Stimulated activated CD4-positive, alpha-beta T cell treated with anti-CD3 and anti-CD28 coated beads, Interleukin-15, amount 100 ng/mL, for 24 hours (primary cell): ENCODE results near the gene ACAP2.
"Not testable (repeated sequence)": the region's sequence is repeated elsewhere in the genome, so short reads cannot be mapped to it uniquely, and the experiment has no call there.

Experiments used
- DNase-seq: peaks from one replicate; pipeline ENCODE4 v3.0.0-alpha.2; 2020

The ACAP2 gene

GRCh38 chr3:195443391-195443989, 670 bp upstream of the ACAP2 start:
- DNase-seq: no peak

- peak; percentile 62 for DNase-seq
Measured at GRCh38 chr3:195441992-195442572, 738 bp downstream of the ACAP2 start.

GRCh38 chr3:195441476-195441991, 1.3 kb downstream of the ACAP2 start:
- DNase-seq: peak; percentile 1

- DNase-seq: no peak
Measured at GRCh38 chr3:195441051-195441450, 1.8 kb downstream of the ACAP2 start.

- no peak for DNase-seq
Measured at GRCh38 chr3:195440379-195440778, 2.4 kb downstream of the ACAP2 start.

- DNase-seq: no peak
Measured at GRCh38 chr3:195438371-195438770, 4.4 kb downstream of the ACAP2 start.

- no peak for DNase-seq
Measured at GRCh38 chr3:195425849-195426248, 17.0 kb downstream of the ACAP2 start.

GRCh38 chr3:195423818-195424217, 19.0 kb downstream of the ACAP2 start:
- no peak for DNase-seq

GRCh38 chr3:195421400-195421799, 21.4 kb downstream of the ACAP2 start:
- no peak for DNase-seq

- DNase-seq: no peak
Measured at GRCh38 chr3:195416795-195417194, 26.0 kb downstream of the ACAP2 start.

- no peak for DNase-seq
Measured at GRCh38 chr3:195411836-195412235, 31.0 kb downstream of the ACAP2 start.

GRCh38 chr3:195410546-195410945, 32.3 kb downstream of the ACAP2 start:
- DNase-seq: no peak

- peak; percentile 16 for DNase-seq
Measured at GRCh38 chr3:195407531-195408409, 35.0 kb downstream of the ACAP2 start.

GRCh38 chr3:195405651-195406050, 37.2 kb downstream of the ACAP2 start:
- no peak for DNase-seq

- no peak for DNase-seq
Measured at GRCh38 chr3:195403841-195404408, 38.9 kb downstream of the ACAP2 start.

- no peak for DNase-seq
Measured at GRCh38 chr3:195403244-195403643, 39.6 kb downstream of the ACAP2 start.

- DNase-seq: no peak
Measured at GRCh38 chr3:195401943-195402342, 40.9 kb downstream of the ACAP2 start.

- DNase-seq: not testable (repeated sequence)
Measured at GRCh38 chr3:195398460-195398859, 44.4 kb downstream of the ACAP2 start.

- no peak for DNase-seq
Measured at GRCh38 chr3:195397524-195397923, 45.3 kb downstream of the ACAP2 start.

- no peak for DNase-seq
Measured at GRCh38 chr3:195395208-195395816, 47.5 kb downstream of the ACAP2 start.

- no peak for DNase-seq
Measured at GRCh38 chr3:195394700-195395099, 48.1 kb downstream of the ACAP2 start.

- no peak for DNase-seq
Measured at GRCh38 chr3:195394024-195394423, 48.8 kb downstream of the ACAP2 start.

GRCh38 chr3:195388380-195388779, 54.4 kb downstream of the ACAP2 start:
- DNase-seq: no peak
